Measurements from ENCODE around the gene LRMDA.

DNA sequence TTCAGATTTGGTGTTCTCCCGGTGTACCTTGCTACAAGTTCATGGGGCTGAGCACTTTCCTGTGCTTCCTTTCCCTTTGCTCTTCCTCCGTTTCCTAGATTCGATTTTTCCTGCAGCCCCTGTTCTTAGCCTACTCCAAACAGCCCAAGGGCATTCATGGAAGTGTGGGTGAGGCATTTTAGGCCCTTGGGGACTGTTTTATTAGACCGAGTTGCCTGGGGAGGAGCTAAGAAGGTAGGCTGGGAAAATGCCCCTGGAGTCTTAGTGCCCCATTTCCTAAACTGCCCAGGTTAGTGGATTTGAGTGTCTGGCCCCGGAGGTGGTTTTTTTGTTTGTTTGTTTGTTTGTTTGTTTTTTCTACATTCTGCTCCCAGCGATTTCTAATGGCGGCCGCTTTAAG is 1.8 kb downstream of the LRMDA start:
- TF ChIP-seq SP1 (IDR thresholded peaks at IDR 0.05; ENCODE audit: low read depth) (no peak), ZNF274 (IDR thresholded peaks at IDR 0.05; ENCODE audit: low read depth, low read length) (no peak), JUND (IDR thresholded peaks at IDR 0.05) (no peak), EGR1 (IDR thresholded peaks at IDR 0.05; ENCODE audit: low read depth) (no peak), EZH2phosphoT487 (IDR thresholded peaks at IDR 0.05; ENCODE audit: borderline replicate concordance) (no peak), SRF (IDR thresholded peaks at IDR 0.05; ENCODE audit: low read depth) (no peak), POLR2A (IDR thresholded peaks at IDR 0.05; ENCODE audit: borderline replicate concordance, extremely low read depth, insufficient read depth, insufficient read length) (no peak), REST (IDR thresholded peaks at IDR 0.05; ENCODE audit: low read depth) (no peak), ZBTB33 (IDR thresholded peaks at IDR 0.05; ENCODE audit: extremely low read depth, insufficient replicate concordance, low read length) (no peak), EZH2 (IDR thresholded peaks at IDR 0.05) (no peak)
- TF ChIP-seq, protein P1, sequence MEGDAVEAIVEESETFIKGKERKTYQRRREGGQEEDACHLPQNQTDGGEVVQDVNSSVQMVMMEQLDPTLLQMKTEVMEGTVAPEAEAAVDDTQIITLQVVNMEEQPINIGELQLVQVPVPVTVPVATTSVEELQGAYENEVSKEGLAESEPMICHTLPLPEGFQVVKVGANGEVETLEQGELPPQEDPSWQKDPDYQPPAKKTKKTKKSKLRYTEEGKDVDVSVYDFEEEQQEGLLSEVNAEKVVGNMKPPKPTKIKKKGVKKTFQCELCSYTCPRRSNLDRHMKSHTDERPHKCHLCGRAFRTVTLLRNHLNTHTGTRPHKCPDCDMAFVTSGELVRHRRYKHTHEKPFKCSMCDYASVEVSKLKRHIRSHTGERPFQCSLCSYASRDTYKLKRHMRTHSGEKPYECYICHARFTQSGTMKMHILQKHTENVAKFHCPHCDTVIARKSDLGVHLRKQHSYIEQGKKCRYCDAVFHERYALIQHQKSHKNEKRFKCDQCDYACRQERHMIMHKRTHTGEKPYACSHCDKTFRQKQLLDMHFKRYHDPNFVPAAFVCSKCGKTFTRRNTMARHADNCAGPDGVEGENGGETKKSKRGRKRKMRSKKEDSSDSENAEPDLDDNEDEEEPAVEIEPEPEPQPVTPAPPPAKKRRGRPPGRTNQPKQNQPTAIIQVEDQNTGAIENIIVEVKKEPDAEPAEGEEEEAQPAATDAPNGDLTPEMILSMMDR (IDR thresholded peaks at IDR 0.05 in 2 of 3, conservative IDR thresholded peaks at IDR 0.05 in 1 of 3; ENCODE audit: borderline replicate concordance in 1 of 3, insufficient read depth in 1 of 3, low read depth in 2 of 3, low read length in 2 of 3): no peak
- TF ChIP-seq, protein P2, sequence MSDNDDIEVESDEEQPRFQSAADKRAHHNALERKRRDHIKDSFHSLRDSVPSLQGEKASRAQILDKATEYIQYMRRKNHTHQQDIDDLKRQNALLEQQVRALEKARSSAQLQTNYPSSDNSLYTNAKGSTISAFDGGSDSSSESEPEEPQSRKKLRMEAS (IDR thresholded peaks at IDR 0.05): no peak

Data from HCT116 (cell line).